Vagina (tissue), 2 donors: ENCODE measurements around the gene IRF2BP1.

Experiments
- POLR2A ChIP-seq, 2 donors: fragments of 450-650 bp; IDR thresholded peaks; one replicate each; pipeline ENCODE4 v1.6.1; 2017; ENCODE audit warnings: antibody characterized with exemption in 2 of 2, mild to moderate bottlenecking in 2 of 2, moderate library complexity in 2 of 2
- POLR2AphosphoS5 ChIP-seq, 2 donors: sonication (generic); formaldehyde crosslinking; IDR thresholded peaks; one replicate each; pipeline ENCODE4 v1.9.0; 2017; ENCODE audit warnings: antibody characterized with exemption in 2 of 2, mild to moderate bottlenecking in 2 of 2, low read depth in 1 of 2; ENCODE audit not compliant: insufficient read depth in 1 of 2
- TF ChIP-seq, protein P1 (sequence below), 3 experiments: fragments of 450-650 bp in 2 of 3; fragments of 200-600 bp in 1 of 3; sonication (generic) in 1 of 3; IDR thresholded peaks; one replicate each; pipeline ENCODE4 v1.5.1; 2017 to 2019; ENCODE audit warnings: antibody characterized with exemption in 3 of 3, mild to moderate bottlenecking in 2 of 3, moderate library complexity in 2 of 3

DNA sequence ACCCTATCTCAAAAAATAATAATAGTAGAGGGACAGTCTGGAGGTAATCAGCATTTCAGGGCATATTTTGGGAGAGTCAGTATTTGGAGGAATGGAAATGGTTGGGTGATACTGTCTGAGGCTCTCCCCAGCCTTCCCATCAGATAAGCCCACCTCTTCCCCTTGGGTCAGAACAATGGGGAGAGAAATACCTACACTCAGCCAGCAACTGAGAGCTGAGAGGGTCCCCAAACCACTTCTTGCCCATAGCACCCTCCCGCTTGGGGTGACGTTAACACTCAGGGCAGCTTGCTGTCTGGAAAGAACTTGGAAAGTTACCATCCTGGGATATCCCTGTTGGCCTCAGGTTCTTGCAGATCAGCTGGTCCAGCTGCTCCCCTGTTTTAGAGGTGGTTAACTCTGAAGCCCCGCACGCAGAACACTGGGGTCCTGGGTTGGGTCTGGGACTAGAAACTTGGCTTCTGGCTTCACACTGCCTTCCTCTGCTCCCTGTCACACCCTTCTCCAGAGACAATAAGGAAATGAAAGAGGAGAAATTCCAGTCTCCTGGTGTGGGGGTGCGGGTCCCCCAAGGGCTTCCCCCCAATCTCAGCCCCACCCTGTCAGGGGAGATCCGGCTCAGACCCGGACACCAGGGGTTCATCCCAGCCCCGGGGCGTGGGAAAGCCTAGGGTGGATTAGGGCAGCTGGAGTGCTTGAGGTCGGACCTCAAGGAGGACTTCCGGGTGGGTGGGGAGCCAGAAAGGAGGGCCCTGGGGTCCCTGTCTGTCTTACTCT, 19.4 kb downstream of the IRF2BP1 start:
- TF ChIP-seq, protein P1, sequence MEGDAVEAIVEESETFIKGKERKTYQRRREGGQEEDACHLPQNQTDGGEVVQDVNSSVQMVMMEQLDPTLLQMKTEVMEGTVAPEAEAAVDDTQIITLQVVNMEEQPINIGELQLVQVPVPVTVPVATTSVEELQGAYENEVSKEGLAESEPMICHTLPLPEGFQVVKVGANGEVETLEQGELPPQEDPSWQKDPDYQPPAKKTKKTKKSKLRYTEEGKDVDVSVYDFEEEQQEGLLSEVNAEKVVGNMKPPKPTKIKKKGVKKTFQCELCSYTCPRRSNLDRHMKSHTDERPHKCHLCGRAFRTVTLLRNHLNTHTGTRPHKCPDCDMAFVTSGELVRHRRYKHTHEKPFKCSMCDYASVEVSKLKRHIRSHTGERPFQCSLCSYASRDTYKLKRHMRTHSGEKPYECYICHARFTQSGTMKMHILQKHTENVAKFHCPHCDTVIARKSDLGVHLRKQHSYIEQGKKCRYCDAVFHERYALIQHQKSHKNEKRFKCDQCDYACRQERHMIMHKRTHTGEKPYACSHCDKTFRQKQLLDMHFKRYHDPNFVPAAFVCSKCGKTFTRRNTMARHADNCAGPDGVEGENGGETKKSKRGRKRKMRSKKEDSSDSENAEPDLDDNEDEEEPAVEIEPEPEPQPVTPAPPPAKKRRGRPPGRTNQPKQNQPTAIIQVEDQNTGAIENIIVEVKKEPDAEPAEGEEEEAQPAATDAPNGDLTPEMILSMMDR (IDR thresholded peaks at IDR 0.05) = no peak
- TF ChIP-seq POLR2AphosphoS5 (IDR thresholded peaks at IDR 0.05; ENCODE audit: insufficient read depth in 1 of 2, low read depth in 1 of 2) (no peak), POLR2A (IDR thresholded peaks at IDR 0.05) (no peak)
